CD4-positive, alpha-beta T cell treated with Interleukin-12 subunit alpha and Interleukin-12 subunit beta, for 1 hour (primary cell): ENCODE results near the gene LPCAT3.

Experiments
- DNase-seq: peaks from one replicate; pipeline ENCODE4 v3.0.0-alpha.2; 2020

LPCAT3 gene

GRCh38 chr12:6935371-6936193 lies 82.7 kb downstream of the LPCAT3 start:
- no peak for DNase-seq

- DNase-seq = no peak
These were observed 84.2 kb downstream of the LPCAT3 start for GRCh38 chr12:6934110-6934509.

- no peak for DNase-seq
These were observed 85.5 kb downstream of the LPCAT3 start for GRCh38 chr12:6932766-6933165.

GRCh38 chr12:6929466-6930452 lies 88.5 kb downstream of the LPCAT3 start:
- DNase-seq = no peak

- no peak for DNase-seq
These were observed 89.4 kb downstream of the LPCAT3 start for GRCh38 chr12:6928703-6929407.

- peak; percentile 43 for DNase-seq
These were observed 90.1 kb downstream of the LPCAT3 start for GRCh38 chr12:6928022-6928702.

- peak; percentile 55 for DNase-seq
These were observed 90.8 kb downstream of the LPCAT3 start, which contains the start of gene ATN1 for GRCh38 chr12:6927379-6928021. ATN1 (plus strand) TSS chr12:6927959; CDS start chr12:6934002, 6,043 bp downstream.
